ENCODE measurements around the gene ZNF358. TPM values are rescaled to one million over a fixed set of nuclear protein-coding genes. Genes with fewer than 3 reads are reported as not detected.

The ZNF358 gene
- total RNA-seq (10 to 100 TPM; 22.8 to 50.5 (median 43.6) TPM), polyA plus RNA-seq (10 to 100 TPM; 23.8 to 44.6 (median 30.6) TPM)
- long read RNA-seq, donor 1, transcript ZNF358-202 (2 exons, 1,954 nt): major isoform, 26 of 46 reads
- long read RNA-seq, donor 1, partial matches to known transcripts: 20 of 46 reads
- long read RNA-seq, donor 1, other reads (novel, unspliced or antisense): 0 of 46 reads
- long read RNA-seq, donor 2, transcript ZNF358-202 (2 exons, 1,954 nt): major isoform, 20 of 20 reads
- long read RNA-seq, donor 2, partial matches to known transcripts: 0 of 20 reads
- long read RNA-seq, donor 2, other reads (novel, unspliced or antisense): 0 of 20 reads

DNA sequence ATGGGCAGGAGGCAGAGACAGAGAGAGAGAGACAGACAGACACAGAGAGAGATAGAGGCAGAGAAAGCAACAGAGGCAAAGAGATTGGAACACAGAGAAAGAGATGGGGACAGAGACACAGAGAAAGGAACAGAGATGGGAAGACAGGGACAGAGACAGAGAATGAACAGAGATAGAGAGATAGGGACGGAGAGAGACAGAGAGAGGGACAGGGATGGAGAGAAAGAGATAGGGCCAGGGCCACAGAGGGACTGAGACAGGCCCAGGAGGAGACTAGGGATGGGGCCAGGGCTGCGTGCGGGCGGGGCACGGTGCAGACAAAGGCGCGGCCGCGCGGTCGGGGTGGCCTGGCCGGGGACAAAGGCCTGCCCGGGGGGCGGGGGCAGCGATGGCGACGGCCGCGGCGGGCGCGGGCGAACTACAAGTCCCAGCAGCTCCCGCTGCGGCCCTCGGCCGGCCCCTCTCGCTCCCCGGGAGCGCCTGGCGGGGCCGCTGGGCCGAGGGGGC, at the start of gene ZNF358:
Gene ZNF358, plus strand, starts transcription at position 459 of the 507 bp plus-strand sequence. CDS start 3,140 bp downstream, outside the sequence.
- Histone ChIP-seq H3K4me1 (peaks cover 0 to 38% (median 19%) of the 10 kb centered on the region in 6 donors), H3K4me3 (peak within 1 kb of the TSS; percentile 43 to 75 (median 48)), H3K27me3 (replicated peaks in 1 of 7) (peaks cover 0 to 6% (median 0%) of the 10 kb centered on the region in 7 donors), H3K9me3 (no peaks in the 10 kb centered on the region), H3K36me3 (peaks cover 0 to 17% (median 8%) of the 10 kb centered on the region in 6 donors), H3K27ac (peak within 1 kb of the TSS; percentile 19 to 85 (median 78))
- DNase-seq: peak; percentile 90
- intact Hi-C loops (cut with DNase I; ENCODE audit: low total_unique reads): no loop called here
- TF ChIP-seq POLR2AphosphoS5 (IDR thresholded peaks at IDR 0.05) (peak; percentile 30 to 60 (median 59)), POLR2A (IDR thresholded peaks at IDR 0.05) (no peak)
- WGBS, 5 donors: 2 to 50% (median 2%) methylated on average over 1 to 33 of the region's 33 CpGs

DNA sequence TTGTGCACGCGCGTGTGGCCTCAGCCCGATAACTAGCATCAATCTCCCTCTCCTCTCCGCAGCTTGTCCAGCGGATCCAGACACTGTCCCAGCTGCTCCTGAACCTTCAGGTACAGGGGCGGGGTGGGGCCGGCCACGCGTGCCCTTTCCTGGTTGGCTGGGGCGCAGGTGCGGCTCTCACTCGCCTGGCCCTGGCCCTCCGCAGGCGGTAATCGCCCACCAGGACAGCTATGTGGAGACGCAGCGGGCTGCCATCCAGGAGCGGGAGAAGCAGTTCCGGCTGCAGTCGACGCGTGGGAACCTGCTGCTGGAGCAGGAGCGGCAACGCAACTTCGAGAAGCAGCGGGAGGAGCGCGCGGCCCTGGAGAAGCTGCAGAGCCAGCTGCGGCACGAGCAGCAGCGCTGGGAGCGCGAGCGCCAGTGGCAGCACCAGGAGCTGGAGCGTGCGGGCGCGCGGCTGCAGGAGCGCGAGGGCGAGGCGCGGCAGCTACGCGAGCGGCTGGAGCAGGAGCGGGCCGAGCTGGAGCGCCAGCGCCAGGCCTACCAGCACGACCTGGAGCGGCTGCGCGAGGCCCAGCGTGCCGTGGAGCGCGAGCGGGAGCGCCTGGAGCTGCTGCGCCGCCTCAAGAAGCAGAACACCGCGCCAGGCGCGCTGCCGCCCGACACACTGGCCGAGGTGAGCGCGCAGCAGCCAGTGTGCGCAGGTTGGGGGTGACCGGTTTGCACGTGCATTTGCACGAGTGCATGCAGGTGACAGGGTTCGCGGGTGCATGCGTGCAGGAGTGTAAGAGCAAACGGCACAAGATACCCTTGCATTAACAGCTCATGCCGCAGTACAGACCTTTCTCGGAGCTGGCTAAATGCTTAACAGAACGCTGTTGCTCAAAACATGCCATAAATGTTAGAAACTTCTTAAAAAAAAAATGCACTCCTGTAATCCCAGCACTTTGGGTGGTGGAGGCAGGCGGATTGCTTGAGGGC, 48.6 kb upstream of the ZNF358 start:
- Histone ChIP-seq H3K36me3 (peaks cover 11 to 100% (median 99%) of the 10 kb centered on the region in 6 donors), H3K27ac (no peak overlapping the region), H3K9me3 (no peaks in the 10 kb centered on the region), H3K4me1 (peaks cover 0 to 17% (median 5%) of the 10 kb centered on the region in 6 donors), H3K27me3 (replicated peaks in 1 of 7) (no peaks in the 10 kb centered on the region), H3K4me3 (no peak overlapping the region)
- intact Hi-C loops (cut with DNase I; ENCODE audit: low total_unique reads): no loop called here
- WGBS, 5 donors: 96 to 98% (median 97%) methylated on average over 70 to 86 of the region's 86 CpGs
- no peak for DNase-seq
- TF ChIP-seq, protein P1, sequence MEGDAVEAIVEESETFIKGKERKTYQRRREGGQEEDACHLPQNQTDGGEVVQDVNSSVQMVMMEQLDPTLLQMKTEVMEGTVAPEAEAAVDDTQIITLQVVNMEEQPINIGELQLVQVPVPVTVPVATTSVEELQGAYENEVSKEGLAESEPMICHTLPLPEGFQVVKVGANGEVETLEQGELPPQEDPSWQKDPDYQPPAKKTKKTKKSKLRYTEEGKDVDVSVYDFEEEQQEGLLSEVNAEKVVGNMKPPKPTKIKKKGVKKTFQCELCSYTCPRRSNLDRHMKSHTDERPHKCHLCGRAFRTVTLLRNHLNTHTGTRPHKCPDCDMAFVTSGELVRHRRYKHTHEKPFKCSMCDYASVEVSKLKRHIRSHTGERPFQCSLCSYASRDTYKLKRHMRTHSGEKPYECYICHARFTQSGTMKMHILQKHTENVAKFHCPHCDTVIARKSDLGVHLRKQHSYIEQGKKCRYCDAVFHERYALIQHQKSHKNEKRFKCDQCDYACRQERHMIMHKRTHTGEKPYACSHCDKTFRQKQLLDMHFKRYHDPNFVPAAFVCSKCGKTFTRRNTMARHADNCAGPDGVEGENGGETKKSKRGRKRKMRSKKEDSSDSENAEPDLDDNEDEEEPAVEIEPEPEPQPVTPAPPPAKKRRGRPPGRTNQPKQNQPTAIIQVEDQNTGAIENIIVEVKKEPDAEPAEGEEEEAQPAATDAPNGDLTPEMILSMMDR (IDR thresholded peaks at IDR 0.05 in 8 of 11, conservative IDR thresholded peaks at IDR 0.05 in 3 of 11): no peak
- TF ChIP-seq POLR2AphosphoS5 (IDR thresholded peaks at IDR 0.05): peak; percentile 3 to 67 (median 19)
- TF ChIP-seq POLR2A (IDR thresholded peaks at IDR 0.05): no peak

DNA sequence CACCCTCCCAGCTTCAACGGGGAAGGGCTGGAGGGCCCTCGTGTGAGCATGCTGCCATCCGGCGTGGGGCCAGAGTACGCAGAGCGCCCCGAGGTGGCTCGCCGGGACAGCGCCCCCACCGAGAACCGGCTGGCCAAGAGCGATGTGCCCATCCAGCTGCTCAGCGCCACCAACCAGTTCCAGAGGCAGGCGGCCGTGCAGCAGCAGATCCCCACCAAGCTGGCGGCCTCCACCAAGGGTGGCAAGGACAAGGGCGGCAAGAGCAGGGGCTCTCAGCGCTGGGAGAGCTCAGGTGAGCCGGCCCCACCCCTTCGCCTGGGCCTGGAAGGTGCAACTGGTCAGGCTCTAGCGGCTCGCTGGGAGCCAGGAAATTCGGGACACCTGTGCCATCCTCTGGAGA, 47.1 kb upstream of the ZNF358 start:
- intact Hi-C loops (cut with DNase I; ENCODE audit: low total_unique reads): no loop called here
- Histone ChIP-seq H3K9me3 (no peaks in the 10 kb centered on the region), H3K36me3 (peaks cover 5 to 94% (median 83%) of the 10 kb centered on the region in 6 donors), H3K4me1 (peaks cover 0 to 32% (median 13%) of the 10 kb centered on the region in 6 donors), H3K4me3 (no peak overlapping the region), H3K27ac (no peak overlapping the region), H3K27me3 (replicated peaks in 1 of 7) (no peaks in the 10 kb centered on the region)
- peak in 1 of 3 donors; percentile 72 for TF ChIP-seq POLR2AphosphoS5 (IDR thresholded peaks at IDR 0.05)
- TF ChIP-seq, protein P1 (IDR thresholded peaks at IDR 0.05 in 8 of 11, conservative IDR thresholded peaks at IDR 0.05 in 3 of 11): no peak
- 92 to 100% (median 93%) methylated on average over 2 to 24 of the region's 24 CpGs for WGBS, 5 donors
- DNase-seq: no peak

DNA sequence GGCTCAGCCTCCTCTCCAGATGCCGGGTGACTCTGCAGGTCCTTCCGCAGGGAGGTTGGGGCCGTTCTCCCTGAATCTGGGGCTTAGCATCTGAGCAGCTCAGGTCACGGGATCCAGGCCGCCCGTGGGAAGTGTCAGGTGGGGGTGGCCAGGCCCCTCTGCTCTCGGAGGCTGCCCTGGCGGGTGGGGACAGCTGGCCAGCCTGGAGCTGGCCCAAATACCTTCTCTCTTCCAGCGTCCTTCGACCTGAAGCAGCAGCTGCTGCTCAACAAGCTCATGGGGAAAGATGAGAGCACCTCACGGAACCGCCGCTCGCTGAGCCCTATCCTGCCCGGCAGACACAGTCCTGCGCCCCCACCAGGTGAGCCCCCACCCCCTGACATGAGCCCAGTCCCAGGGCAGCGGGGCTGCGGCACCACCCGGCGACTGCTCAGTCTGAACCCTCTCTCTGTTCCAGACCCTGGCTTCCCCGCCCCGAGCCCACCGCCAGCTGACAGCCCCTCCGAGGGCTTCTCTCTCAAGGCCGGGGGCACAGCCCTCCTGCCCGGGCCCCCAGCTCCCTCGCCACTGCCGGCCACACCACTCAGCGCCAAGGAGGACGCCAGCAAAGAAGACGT, 46.1 kb upstream of the ZNF358 start:
- intact Hi-C loops (cut with DNase I; ENCODE audit: low total_unique reads): no loop called here
- Histone ChIP-seq H3K27me3 (replicated peaks in 1 of 7) (no peaks in the 10 kb centered on the region), H3K4me3 (no peak overlapping the region), H3K9me3 (no peaks in the 10 kb centered on the region), H3K27ac (no peak overlapping the region), H3K36me3 (peaks cover 2 to 86% (median 74%) of the 10 kb centered on the region in 6 donors), H3K4me1 (peaks cover 0 to 40% (median 17%) of the 10 kb centered on the region in 6 donors)
- TF ChIP-seq POLR2AphosphoS5 (IDR thresholded peaks at IDR 0.05): peak in 2 of 3 donors; percentile 2 to 62
- TF ChIP-seq, protein P1 (IDR thresholded peaks at IDR 0.05 in 8 of 11, conservative IDR thresholded peaks at IDR 0.05 in 3 of 11): no peak
- no peak for TF ChIP-seq POLR2A (IDR thresholded peaks at IDR 0.05)
- DNase-seq: no peak
- WGBS, 5 donors: 93 to 96% (median 94%) methylated on average over 28 to 31 of the region's 31 CpGs

Measured in spleen (tissue), 13 donors.